ENCODE results near the gene ST3GAL4.

ST3GAL4 gene

GRCh38 chr11:126409620-126409985 lies 54.1 kb downstream of the ST3GAL4 start:
- no peak for DNase-seq

- DNase-seq, result no peak
Observed at GRCh38 chr11:126410649-126411048, 55.2 kb downstream of the ST3GAL4 start.

- no peak for DNase-seq
Observed at GRCh38 chr11:126411971-126412381, 56.5 kb downstream of the ST3GAL4 start.

GRCh38 chr11:126413426-126413825 lies 57.9 kb downstream of the ST3GAL4 start:
- no peak for DNase-seq

GRCh38 chr11:126413843-126414405 lies 58.4 kb downstream of the ST3GAL4 start:
- DNase-seq, result no peak

- DNase-seq, result no peak
Observed at GRCh38 chr11:126414615-126415014, 59.1 kb downstream of the ST3GAL4 start.

- DNase-seq, result no peak
Observed at GRCh38 chr11:126415128-126415527, 59.6 kb downstream of the ST3GAL4 start.

- DNase-seq, result no peak
Observed at GRCh38 chr11:126415669-126416420, 60.4 kb downstream of the ST3GAL4 start.

GRCh38 chr11:126416542-126417090 lies 61.1 kb downstream of the ST3GAL4 start:
- DNase-seq, result peak; percentile 63 to 65

GRCh38 chr11:126417091-126417862 lies 61.8 kb downstream of the ST3GAL4 start:
- no peak for DNase-seq

GRCh38 chr11:126418887-126419286 lies 63.4 kb downstream of the ST3GAL4 start:
- no peak for DNase-seq

- no peak for DNase-seq
Observed at GRCh38 chr11:126419801-126420697, 64.6 kb downstream of the ST3GAL4 start.

- DNase-seq, result no peak
Observed at GRCh38 chr11:126420698-126421256, 65.3 kb downstream of the ST3GAL4 start.

- no peak for DNase-seq
Observed at GRCh38 chr11:126421271-126421671, 65.8 kb downstream of the ST3GAL4 start.

- DNase-seq, result no peak
Observed at GRCh38 chr11:126422446-126422845, 67.0 kb downstream of the ST3GAL4 start.

GRCh38 chr11:126423154-126423553 lies 67.7 kb downstream of the ST3GAL4 start:
- no peak for DNase-seq

GRCh38 chr11:126423743-126424142 lies 68.3 kb downstream of the ST3GAL4 start:
- no peak for DNase-seq

- no peak for DNase-seq
Observed at GRCh38 chr11:126424471-126425039, 69.1 kb downstream of the ST3GAL4 start.

GRCh38 chr11:126426106-126426505 lies 70.6 kb downstream of the ST3GAL4 start:
- DNase-seq, result no peak

GRCh38 chr11:126426820-126427749 lies 71.6 kb downstream of the ST3GAL4 start:
- DNase-seq, result no peak
